HG03469 (cell line): Measurements from ENCODE around the gene FCRL5.
A peak's percentile ranks its signal among the peaks of the same experiment; 100 is the strongest.
"Not testable (repeated sequence)": the region's sequence is repeated elsewhere in the genome, so short reads cannot be mapped to it uniquely, and the experiment has no call there.

Experiments used
- ATAC-seq: cut with Tn5 transposase; IDR thresholded peaks from one replicate; pipeline ENCODE4 v1.9.1; 2021; ENCODE audit warnings: mild to moderate bottlenecking, moderate library complexity, moderate number of reproducible peaks; ENCODE audit not compliant: unreplicated experiment

Gene FCRL5

GRCh38 chr1:157551694-157552693 lies at the start of gene FCRL5:
FCRL5 (minus strand) TSS chr1:157552515; CDS start chr1:157552362, 153 bp downstream.
- ATAC-seq = peak; percentile 54

GRCh38 chr1:157600236-157600635 lies 47.9 kb upstream of the FCRL5 start:
- no peak for ATAC-seq

GRCh38 chr1:157597959-157598667 lies 45.8 kb upstream of the FCRL5 start, which contains the start of gene FCRL4:
FCRL4 (minus strand) TSS chr1:157598085; CDS start chr1:157597944, 141 bp downstream.
- peak; percentile 38 for ATAC-seq

- no peak for ATAC-seq
Measured at GRCh38 chr1:157596384-157596783, 44.1 kb upstream of the FCRL5 start.

GRCh38 chr1:157595356-157595755 lies 43.0 kb upstream of the FCRL5 start:
- ATAC-seq = peak; percentile 54

- ATAC-seq = no peak
Measured at GRCh38 chr1:157585984-157586383, 33.7 kb upstream of the FCRL5 start.

- ATAC-seq = no peak
Measured at GRCh38 chr1:157584503-157584902, 32.2 kb upstream of the FCRL5 start.

GRCh38 chr1:157580828-157581210 lies 28.5 kb upstream of the FCRL5 start:
- ATAC-seq = no peak

GRCh38 chr1:157580179-157580827 lies 28.0 kb upstream of the FCRL5 start:
- ATAC-seq = no peak

GRCh38 chr1:157577420-157577819 lies 25.1 kb upstream of the FCRL5 start:
- ATAC-seq = no peak

- peak; percentile 55 for ATAC-seq
Measured at GRCh38 chr1:157575744-157576143, 23.4 kb upstream of the FCRL5 start.

GRCh38 chr1:157574836-157575235 lies 22.5 kb upstream of the FCRL5 start:
- ATAC-seq = no peak

GRCh38 chr1:157566484-157567300 lies 14.4 kb upstream of the FCRL5 start:
- no peak for ATAC-seq

- peak; percentile 65 for ATAC-seq
Measured at GRCh38 chr1:157562515-157562914, 10.2 kb upstream of the FCRL5 start.

- ATAC-seq = no peak
Measured at GRCh38 chr1:157558119-157558518, 5.8 kb upstream of the FCRL5 start.

- ATAC-seq = not testable (repeated sequence)
Measured at GRCh38 chr1:157548081-157548480, 4.2 kb downstream of the FCRL5 start.

- no peak for ATAC-seq
Measured at GRCh38 chr1:157542676-157543075, 9.6 kb downstream of the FCRL5 start.

- ATAC-seq = no peak
Measured at GRCh38 chr1:157540852-157541251, 11.5 kb downstream of the FCRL5 start.

- ATAC-seq = no peak
Measured at GRCh38 chr1:157540160-157540748, 12.1 kb downstream of the FCRL5 start.

- ATAC-seq = no peak
Measured at GRCh38 chr1:157539568-157539967, 12.7 kb downstream of the FCRL5 start.
